ENCODE measurements around the gene OSBPL8.
A peak's percentile ranks its signal among the peaks of the same experiment; 100 is the strongest.

OSBPL8 gene

DNA sequence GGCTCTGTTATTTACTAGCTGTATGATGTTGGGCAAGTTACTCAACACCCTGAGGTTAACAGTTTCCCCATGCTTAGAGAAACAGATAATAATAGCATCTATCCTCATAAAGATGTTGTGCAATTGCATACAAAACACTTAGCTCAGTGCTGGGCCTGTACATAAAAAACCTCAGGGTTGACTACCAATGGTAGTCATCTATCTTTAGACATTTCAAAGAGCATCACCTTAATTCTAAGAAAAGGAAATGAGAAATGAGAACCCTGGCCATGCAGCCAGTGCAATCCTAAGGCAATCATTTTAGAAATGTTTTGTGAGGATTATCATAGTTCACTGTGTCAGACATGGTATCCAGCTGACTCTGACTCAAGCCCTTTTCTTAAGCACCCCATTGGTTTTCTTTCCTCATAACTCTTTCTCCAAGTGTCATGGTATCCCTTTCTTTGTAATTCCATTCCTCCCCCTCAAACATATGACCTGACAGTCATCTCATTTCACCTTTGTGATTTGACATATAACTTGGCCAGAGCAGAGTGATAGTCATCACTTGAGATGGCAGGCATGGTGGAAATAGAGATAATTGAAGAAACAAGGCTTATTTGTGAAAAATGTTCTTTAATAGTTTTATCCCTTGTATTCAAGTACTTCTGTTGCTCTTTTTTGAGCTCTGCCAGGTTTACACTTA, 29.5 kb upstream of the OSBPL8 start:
- ChIA-PET CTCF (interaction anchor here (0.7 to 2.7 kb wide), 8 partner anchors 18 to 557 kb away, joined by 3 to 12 read pairs (median 3); partner anchors contain the start of gene PHLDA1), POLR2A (interaction anchor here (0.6 to 0.8 kb wide), 5 partner anchors 9 to 241 kb away, joined by 3 to 4 read pairs (median 3); partner anchors contain the start of genes BBS10 and OSBPL8)
- DNase-seq (ENCODE audit: low read depth, low spot score) = peak; percentile 77
- no peak overlapping the region for H3K4me3 ChIP-seq (ENCODE audit: low read depth, low read length)
- TF ChIP-seq, protein P1, sequence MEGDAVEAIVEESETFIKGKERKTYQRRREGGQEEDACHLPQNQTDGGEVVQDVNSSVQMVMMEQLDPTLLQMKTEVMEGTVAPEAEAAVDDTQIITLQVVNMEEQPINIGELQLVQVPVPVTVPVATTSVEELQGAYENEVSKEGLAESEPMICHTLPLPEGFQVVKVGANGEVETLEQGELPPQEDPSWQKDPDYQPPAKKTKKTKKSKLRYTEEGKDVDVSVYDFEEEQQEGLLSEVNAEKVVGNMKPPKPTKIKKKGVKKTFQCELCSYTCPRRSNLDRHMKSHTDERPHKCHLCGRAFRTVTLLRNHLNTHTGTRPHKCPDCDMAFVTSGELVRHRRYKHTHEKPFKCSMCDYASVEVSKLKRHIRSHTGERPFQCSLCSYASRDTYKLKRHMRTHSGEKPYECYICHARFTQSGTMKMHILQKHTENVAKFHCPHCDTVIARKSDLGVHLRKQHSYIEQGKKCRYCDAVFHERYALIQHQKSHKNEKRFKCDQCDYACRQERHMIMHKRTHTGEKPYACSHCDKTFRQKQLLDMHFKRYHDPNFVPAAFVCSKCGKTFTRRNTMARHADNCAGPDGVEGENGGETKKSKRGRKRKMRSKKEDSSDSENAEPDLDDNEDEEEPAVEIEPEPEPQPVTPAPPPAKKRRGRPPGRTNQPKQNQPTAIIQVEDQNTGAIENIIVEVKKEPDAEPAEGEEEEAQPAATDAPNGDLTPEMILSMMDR (IDR thresholded peaks at IDR 0.05; ENCODE audit: insufficient read depth, low read length, missing control alignments) = no peak

DNA sequence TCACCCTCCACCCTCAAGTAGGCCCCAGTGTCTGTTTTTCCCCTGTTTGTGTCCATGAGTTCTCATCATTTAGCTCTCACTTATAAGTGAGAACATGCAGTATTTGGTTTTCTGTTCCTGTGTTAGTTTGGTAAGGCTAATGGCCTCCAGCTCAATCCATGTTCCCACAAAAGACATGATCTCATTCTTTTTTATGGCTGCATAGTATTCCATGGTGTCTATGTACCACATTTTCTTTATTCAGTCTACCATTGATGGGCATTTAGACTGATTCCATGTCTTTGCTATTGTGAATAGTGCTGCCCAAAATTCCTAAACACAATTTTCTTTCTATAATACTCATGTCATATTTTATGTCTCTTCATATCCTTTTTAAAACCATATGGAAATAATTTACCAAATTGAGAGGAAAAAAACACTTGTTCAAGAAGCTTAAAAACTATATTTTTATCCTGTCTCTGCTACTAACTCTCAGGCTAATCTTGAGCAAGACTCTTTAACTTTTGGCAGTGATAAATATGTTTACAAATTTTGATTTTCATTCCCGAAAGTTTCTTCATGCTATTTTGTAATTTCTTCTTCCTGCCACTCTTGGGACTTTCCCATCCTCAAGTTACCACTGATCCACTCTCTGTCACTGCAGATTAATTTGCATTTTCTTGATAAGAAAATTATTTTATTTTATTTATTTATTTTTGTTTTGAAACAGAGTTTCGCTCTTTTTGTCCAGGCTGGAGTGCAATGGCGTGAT, 28.0 kb upstream of the OSBPL8 start:
- DNase-seq (ENCODE audit: low read depth, low spot score) = no peak
- no peak overlapping the region for H3K4me3 ChIP-seq (ENCODE audit: low read depth, low read length)
- ChIA-PET CTCF (interaction anchor here (0.7 to 3.8 kb wide), 34 partner anchors 15 to 1083 kb away, joined by 3 to 31 read pairs (median 4); partner anchors contain the start of genes BBS10 and PHLDA1), POLR2A (no interaction called here)
- TF ChIP-seq, protein P1 (IDR thresholded peaks at IDR 0.05; ENCODE audit: insufficient read depth, low read length, missing control alignments) = no peak

DNA sequence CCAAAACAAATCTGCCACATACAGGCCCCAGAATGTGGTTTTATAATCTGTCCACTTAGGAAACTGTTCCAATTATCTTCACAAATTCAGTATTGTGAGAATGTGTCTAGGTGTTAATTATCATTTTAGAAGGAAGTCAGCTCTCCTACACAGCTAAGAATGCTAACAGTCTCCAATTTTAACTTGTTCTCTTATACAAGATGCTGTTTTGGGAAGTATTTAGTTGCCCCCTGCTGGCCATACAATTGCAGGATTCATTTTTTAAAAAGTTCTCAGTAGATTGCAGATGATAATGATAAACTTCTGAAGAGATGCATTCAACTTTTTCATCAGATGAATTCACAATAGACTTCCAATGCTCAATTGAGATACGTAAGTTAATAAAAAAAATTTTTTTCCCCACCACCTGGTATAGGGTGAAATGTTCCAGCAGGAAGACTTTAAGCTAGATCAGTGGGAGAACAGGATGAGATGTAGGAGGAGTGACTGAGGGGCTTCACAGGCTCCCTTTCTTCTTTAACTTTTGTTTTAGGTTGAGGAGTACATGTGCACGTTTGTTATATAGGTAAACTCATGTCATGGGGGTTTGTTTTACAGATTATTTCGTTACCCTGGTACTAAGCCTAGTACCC, 27.3 kb upstream of the OSBPL8 start:
- POLR2A ChIA-PET = interaction anchor here (0.6 kb wide), 1 partner anchor 518 kb away, joined by 3 read pairs; no protein-coding TSS in a partner anchor
- CTCF ChIA-PET = interaction anchor here (0.6 to 3.8 kb wide), 45 partner anchors 11 to 1082 kb away, joined by 3 to 31 read pairs (median 4); partner anchors contain the start of gene BBS10
- TF ChIP-seq, protein P1 (IDR thresholded peaks at IDR 0.05; ENCODE audit: insufficient read depth, low read length, missing control alignments) = peak; percentile 46

DNA sequence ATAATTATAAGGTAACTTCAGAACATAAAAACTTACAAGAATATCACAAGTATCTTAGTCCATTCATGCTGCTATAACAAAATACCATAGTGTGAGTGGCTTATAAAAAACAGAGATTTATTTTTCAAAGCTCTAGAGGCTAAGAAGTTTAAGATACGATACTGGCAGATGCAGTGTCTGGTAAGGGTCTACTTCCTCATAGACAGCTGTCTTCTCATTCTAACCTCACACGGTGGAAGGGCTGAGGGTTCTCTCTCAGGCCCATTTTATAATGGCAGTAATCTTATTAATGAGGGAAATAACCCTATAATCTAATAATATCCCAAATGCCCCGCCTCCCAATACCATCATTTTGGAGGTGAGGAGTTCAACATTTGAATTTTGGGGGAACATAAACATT, 23.7 kb upstream of the OSBPL8 start:
- TF ChIP-seq, protein P1 (IDR thresholded peaks at IDR 0.05; ENCODE audit: insufficient read depth, low read length, missing control alignments) = no peak
- DNase-seq (ENCODE audit: low read depth, low spot score) = no peak
- POLR2A ChIA-PET = no interaction called here
- CTCF ChIA-PET = no interaction called here
- H3K4me3 ChIP-seq (ENCODE audit: low read depth, low read length) = no peak overlapping the region

More for the DNA sequence above, 27.3 kb upstream of the OSBPL8 start:
- DNase-seq (ENCODE audit: low read depth, low spot score) = peak; percentile 16
- no peak overlapping the region for H3K4me3 ChIP-seq (ENCODE audit: low read depth, low read length)

DNA sequence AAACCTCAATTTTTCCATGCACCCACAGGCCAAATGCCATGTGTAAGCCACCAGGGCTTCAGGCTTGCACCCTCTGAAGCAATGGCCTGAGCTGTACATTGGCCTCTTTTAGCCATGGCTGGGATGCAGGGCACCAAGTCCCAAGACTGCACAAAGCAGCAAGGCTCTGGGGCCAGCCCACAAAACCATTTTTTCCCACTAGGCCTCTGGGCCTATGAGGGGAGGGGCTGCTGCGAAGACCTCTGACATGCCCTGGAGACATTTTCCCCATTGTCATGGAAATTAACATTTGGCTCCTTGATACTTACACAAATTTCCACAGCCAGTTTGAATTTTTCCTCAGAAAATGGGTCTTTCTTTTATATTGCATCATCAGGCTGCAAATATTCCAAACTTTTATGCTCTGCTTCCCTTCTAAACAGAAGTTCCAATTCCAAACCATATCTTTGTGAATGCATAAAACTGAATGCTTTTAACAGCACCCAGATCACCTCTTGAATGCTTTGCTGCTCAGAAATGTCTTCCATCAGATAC, 14.3 kb upstream of the OSBPL8 start:
- TF ChIP-seq, protein P1 (IDR thresholded peaks at IDR 0.05; ENCODE audit: insufficient read depth, low read length, missing control alignments) = no peak
- CTCF ChIA-PET = no interaction called here
- DNase-seq (ENCODE audit: low read depth, low spot score) = no peak
- H3K4me3 ChIP-seq (ENCODE audit: low read depth, low read length) = no peak overlapping the region
- POLR2A ChIA-PET = no interaction called here
